ENCODE measurements around the gene SLC6A3. TPM values are rescaled to one million over a fixed set of nuclear protein-coding genes. Genes with fewer than 3 reads are reported as not detected.

Gene SLC6A3
- total and polyA plus RNA-seq, 4 donors: 0.30 to 1.1 (median 0.90) TPM

GRCh38 chr5:1429066-1429465, 16.2 kb downstream of the SLC6A3 start:
- peaks cover 0 to 25% (median 11%) of the 10 kb centered on the region in 4 donors for H3K9me3 ChIP-seq (ENCODE audit: control insufficient read depth in 4 of 4, insufficient read depth in 3 of 4, low read length in 3 of 4)
- ATAC-seq (ENCODE audit: insufficient read depth, low FRiP score) (no peak), DNase-seq (no peak)
- no peak overlapping the region for H3K9ac ChIP-seq (ENCODE audit: insufficient read depth in 1 of 2, low read length in 2 of 2)
- no peak overlapping the region for H3K4me3 ChIP-seq
- H3K36me3 ChIP-seq (ENCODE audit: control insufficient read depth in 4 of 4, insufficient read depth in 4 of 4, low read length in 4 of 4): no peaks in the 10 kb centered on the region
- 80 to 91% methylated on average over 7 of the region's 7 CpGs for WGBS, 2 donors
- H3K27ac ChIP-seq (ENCODE audit: low read depth in 1 of 2, low read length in 1 of 2): no peak overlapping the region
- no peak for TF ChIP-seq CTCF (IDR thresholded peaks at IDR 0.05; ENCODE audit: control extremely low read depth, extremely low read depth)
- H3K4me1 ChIP-seq (ENCODE audit: control insufficient read depth in 5 of 5, insufficient read depth in 5 of 5, low read length in 5 of 5): no peaks in the 10 kb centered on the region
- no peaks in the 10 kb centered on the region for H3K27me3 ChIP-seq (ENCODE audit: control insufficient read depth in 3 of 3, insufficient read depth in 3 of 3, low read length in 2 of 3)

- Histone ChIP-seq H3K4me3 (no peak overlapping the region), H3K9me3 (ENCODE audit: control insufficient read depth in 4 of 4, insufficient read depth in 3 of 4, low read length in 3 of 4) (peaks cover 0 to 25% (median 11%) of the 10 kb centered on the region in 4 donors), H3K36me3 (ENCODE audit: control insufficient read depth in 4 of 4, insufficient read depth in 4 of 4, low read length in 4 of 4) (no peaks in the 10 kb centered on the region), H3K27ac (ENCODE audit: low read depth in 1 of 2, low read length in 1 of 2) (no peak overlapping the region), H3K27me3 (ENCODE audit: control insufficient read depth in 3 of 3, insufficient read depth in 3 of 3, low read length in 2 of 3) (no peaks in the 10 kb centered on the region), H3K9ac (ENCODE audit: insufficient read depth in 1 of 2, low read length in 2 of 2) (no peak overlapping the region), H3K4me1 (ENCODE audit: control insufficient read depth in 5 of 5, insufficient read depth in 5 of 5, low read length in 5 of 5) (no peaks in the 10 kb centered on the region)
- no peak for TF ChIP-seq CTCF (IDR thresholded peaks at IDR 0.05; ENCODE audit: control extremely low read depth, extremely low read depth)
- no peak for ATAC-seq (ENCODE audit: insufficient read depth, low FRiP score)
- 76 to 90% methylated on average over 1 of the region's 1 CpG for WGBS, 2 donors
- DNase-seq: no peak
Measured at GRCh38 chr5:1428107-1428506, 17.1 kb downstream of the SLC6A3 start.

- ATAC-seq (ENCODE audit: insufficient read depth, low FRiP score) (no peak), DNase-seq (no peak)
- H3K4me3 ChIP-seq: no peak overlapping the region
- 87 to 92% methylated on average over 9 of the region's 9 CpGs for WGBS, 2 donors
- H3K9me3 ChIP-seq (ENCODE audit: control insufficient read depth in 4 of 4, insufficient read depth in 3 of 4, low read length in 3 of 4): peaks cover 0 to 22% (median 9%) of the 10 kb centered on the region in 4 donors
- no peaks in the 10 kb centered on the region for H3K27me3 ChIP-seq (ENCODE audit: control insufficient read depth in 3 of 3, insufficient read depth in 3 of 3, low read length in 2 of 3)
- no peaks in the 10 kb centered on the region for H3K36me3 ChIP-seq (ENCODE audit: control insufficient read depth in 4 of 4, insufficient read depth in 4 of 4, low read length in 4 of 4)
- no peak overlapping the region for H3K27ac ChIP-seq (ENCODE audit: low read depth in 1 of 2, low read length in 1 of 2)
- no peak for TF ChIP-seq CTCF (IDR thresholded peaks at IDR 0.05; ENCODE audit: control extremely low read depth, extremely low read depth)
- no peak overlapping the region for H3K9ac ChIP-seq (ENCODE audit: insufficient read depth in 1 of 2, low read length in 2 of 2)
- no peaks in the 10 kb centered on the region for H3K4me1 ChIP-seq (ENCODE audit: control insufficient read depth in 5 of 5, insufficient read depth in 5 of 5, low read length in 5 of 5)
Measured at GRCh38 chr5:1424716-1425115, 20.5 kb downstream of the SLC6A3 start.

Data from lung (tissue), 12 donors.